ENCODE data around the gene ADGRF4. TPM values are rescaled to one million over a fixed set of nuclear protein-coding genes. Genes with fewer than 3 reads are reported as not detected.
"Not testable (repeated sequence)": the region's sequence is repeated elsewhere in the genome, so short reads cannot be mapped to it uniquely, and the experiment has no call there.

ADGRF4 gene
- total and polyA plus RNA-seq, 2 experiments from 2014 or later: 4.2 to 7.5 TPM

- no peaks in the 10 kb centered on the region for H3K9me2 ChIP-seq (replicated peaks; ENCODE audit: insufficient read depth)
- H3K4me2 ChIP-seq: no peak overlapping the region
- H2AFZ ChIP-seq: no peak overlapping the region
- H3K36me3 ChIP-seq (replicated peaks; ENCODE audit: insufficient read depth, low read depth): no peaks in the 10 kb centered on the region
- no peak overlapping the region for H3K4me3 ChIP-seq
- DNase-seq (ENCODE audit: low spot score): no peak
- H4K20me1 ChIP-seq (ENCODE audit: insufficient read depth, poor library complexity, severe bottlenecking): no peaks in the 10 kb centered on the region
- TF ChIP-seq EZH2 (IDR thresholded peaks at IDR 0.05; ENCODE audit: borderline replicate concordance): no peak
- no peak for TF ChIP-seq EZH2phosphoT487 (IDR thresholded peaks at IDR 0.05; ENCODE audit: low read depth, severe bottlenecking, unreplicated experiment)
- TF ChIP-seq, protein P1, sequence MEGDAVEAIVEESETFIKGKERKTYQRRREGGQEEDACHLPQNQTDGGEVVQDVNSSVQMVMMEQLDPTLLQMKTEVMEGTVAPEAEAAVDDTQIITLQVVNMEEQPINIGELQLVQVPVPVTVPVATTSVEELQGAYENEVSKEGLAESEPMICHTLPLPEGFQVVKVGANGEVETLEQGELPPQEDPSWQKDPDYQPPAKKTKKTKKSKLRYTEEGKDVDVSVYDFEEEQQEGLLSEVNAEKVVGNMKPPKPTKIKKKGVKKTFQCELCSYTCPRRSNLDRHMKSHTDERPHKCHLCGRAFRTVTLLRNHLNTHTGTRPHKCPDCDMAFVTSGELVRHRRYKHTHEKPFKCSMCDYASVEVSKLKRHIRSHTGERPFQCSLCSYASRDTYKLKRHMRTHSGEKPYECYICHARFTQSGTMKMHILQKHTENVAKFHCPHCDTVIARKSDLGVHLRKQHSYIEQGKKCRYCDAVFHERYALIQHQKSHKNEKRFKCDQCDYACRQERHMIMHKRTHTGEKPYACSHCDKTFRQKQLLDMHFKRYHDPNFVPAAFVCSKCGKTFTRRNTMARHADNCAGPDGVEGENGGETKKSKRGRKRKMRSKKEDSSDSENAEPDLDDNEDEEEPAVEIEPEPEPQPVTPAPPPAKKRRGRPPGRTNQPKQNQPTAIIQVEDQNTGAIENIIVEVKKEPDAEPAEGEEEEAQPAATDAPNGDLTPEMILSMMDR (IDR thresholded peaks at IDR 0.05; ENCODE audit: poor library complexity): no peak
- no peaks in the 10 kb centered on the region for H3K4me1 ChIP-seq (ENCODE audit: insufficient read depth)
- H3K79me2 ChIP-seq: no peaks in the 10 kb centered on the region
- no peaks in the 10 kb centered on the region for H3K9me3 ChIP-seq (ENCODE audit: low read depth)
- no peak overlapping the region for H3K27ac ChIP-seq
- no peaks in the 10 kb centered on the region for H3K27me3 ChIP-seq
- 94% methylated on average over 2 of the region's 2 CpGs for WGBS (ENCODE audit: low lambda C conversion rate, missing lambda C conversion rate)
Measured at GRCh38 chr6:47737406-47737805, 39.0 kb downstream of the ADGRF4 start.

DNA sequence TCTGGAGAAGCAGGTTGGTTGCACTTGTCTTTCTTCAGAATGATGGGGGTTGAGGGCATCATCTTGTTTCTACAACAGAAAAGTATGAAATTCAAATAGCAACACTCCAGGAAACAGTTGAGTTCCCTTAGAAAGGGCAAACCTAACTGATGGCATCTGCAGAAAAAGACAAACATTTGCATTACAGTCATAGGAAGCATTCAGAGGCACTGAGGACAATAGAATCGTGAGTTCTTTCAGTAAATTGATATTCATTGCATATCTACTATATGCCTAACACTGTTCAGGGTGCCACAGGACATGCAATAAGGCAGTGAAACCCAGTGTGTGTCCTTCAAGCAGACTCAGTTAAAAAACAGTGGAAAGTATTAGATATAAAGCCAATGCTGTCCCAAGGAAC is 42.3 kb downstream of the ADGRF4 start:
- H3K9me2 ChIP-seq (replicated peaks; ENCODE audit: insufficient read depth): no peaks in the 10 kb centered on the region
- TF ChIP-seq, protein P1 (IDR thresholded peaks at IDR 0.05; ENCODE audit: poor library complexity): no peak
- TF ChIP-seq EZH2 (IDR thresholded peaks at IDR 0.05; ENCODE audit: borderline replicate concordance) (no peak), EZH2phosphoT487 (IDR thresholded peaks at IDR 0.05; ENCODE audit: low read depth, severe bottlenecking, unreplicated experiment) (no peak)
- no peaks in the 10 kb centered on the region for H3K9me3 ChIP-seq (ENCODE audit: low read depth)
- no peak overlapping the region for H3K4me2 ChIP-seq
- H3K4me3 ChIP-seq: no peak overlapping the region
- H3K79me2 ChIP-seq: no peaks in the 10 kb centered on the region
- H3K27me3 ChIP-seq: no peaks in the 10 kb centered on the region
- no peaks in the 10 kb centered on the region for H3K4me1 ChIP-seq (ENCODE audit: insufficient read depth)
- H3K36me3 ChIP-seq (replicated peaks; ENCODE audit: insufficient read depth, low read depth): no peaks in the 10 kb centered on the region
- no peak overlapping the region for H2AFZ ChIP-seq
- H4K20me1 ChIP-seq (ENCODE audit: insufficient read depth, poor library complexity, severe bottlenecking): no peaks in the 10 kb centered on the region
- H3K27ac ChIP-seq: no peak overlapping the region
- DNase-seq (ENCODE audit: low spot score): no peak
- 78% methylated on average over 1 of the region's 1 CpG for WGBS (ENCODE audit: low lambda C conversion rate, missing lambda C conversion rate)

- H3K79me2 ChIP-seq: no peaks in the 10 kb centered on the region
- no peaks in the 10 kb centered on the region for H3K27me3 ChIP-seq
- H3K9me2 ChIP-seq (replicated peaks; ENCODE audit: insufficient read depth): no peaks in the 10 kb centered on the region
- H3K36me3 ChIP-seq (replicated peaks; ENCODE audit: insufficient read depth, low read depth): no peaks in the 10 kb centered on the region
- no peaks in the 10 kb centered on the region for H3K9me3 ChIP-seq (ENCODE audit: low read depth)
- no peak overlapping the region for H2AFZ ChIP-seq
- no peak overlapping the region for H3K4me2 ChIP-seq
- TF ChIP-seq EZH2phosphoT487 (IDR thresholded peaks at IDR 0.05; ENCODE audit: low read depth, severe bottlenecking, unreplicated experiment): no peak
- H3K4me3 ChIP-seq: no peak overlapping the region
- 76% methylated on average over 2 of the region's 2 CpGs for WGBS (ENCODE audit: low lambda C conversion rate, missing lambda C conversion rate)
- H3K27ac ChIP-seq: no peak overlapping the region
- peak; percentile 19 for DNase-seq (ENCODE audit: low spot score)
- H4K20me1 ChIP-seq (ENCODE audit: insufficient read depth, poor library complexity, severe bottlenecking): no peaks in the 10 kb centered on the region
- no peaks in the 10 kb centered on the region for H3K4me1 ChIP-seq (ENCODE audit: insufficient read depth)
Measured at GRCh38 chr6:47741807-47742206, 43.4 kb downstream of the ADGRF4 start.

GRCh38 chr6:47743744-47744143 is 45.4 kb downstream of the ADGRF4 start:
- no peak overlapping the region for H3K4me2 ChIP-seq
- H3K4me3 ChIP-seq: no peak overlapping the region
- H3K79me2 ChIP-seq: no peaks in the 10 kb centered on the region
- no peaks in the 10 kb centered on the region for H4K20me1 ChIP-seq (ENCODE audit: insufficient read depth, poor library complexity, severe bottlenecking)
- TF ChIP-seq EZH2 (IDR thresholded peaks at IDR 0.05; ENCODE audit: borderline replicate concordance) (no peak), EZH2phosphoT487 (IDR thresholded peaks at IDR 0.05; ENCODE audit: low read depth, severe bottlenecking, unreplicated experiment) (no peak)
- TF ChIP-seq, protein P1 (IDR thresholded peaks at IDR 0.05; ENCODE audit: poor library complexity): no peak
- H3K4me1 ChIP-seq (ENCODE audit: insufficient read depth): no peaks in the 10 kb centered on the region
- H2AFZ ChIP-seq: no peak overlapping the region
- no peaks in the 10 kb centered on the region for H3K36me3 ChIP-seq (replicated peaks; ENCODE audit: insufficient read depth, low read depth)
- H3K27me3 ChIP-seq: no peaks in the 10 kb centered on the region
- no peaks in the 10 kb centered on the region for H3K9me3 ChIP-seq (ENCODE audit: low read depth)
- H3K27ac ChIP-seq: no peak overlapping the region
- no peak for DNase-seq (ENCODE audit: low spot score)
- H3K9me2 ChIP-seq (replicated peaks; ENCODE audit: insufficient read depth): no peaks in the 10 kb centered on the region

GRCh38 chr6:47745269-47745668 is 46.9 kb downstream of the ADGRF4 start:
- DNase-seq (ENCODE audit: low spot score); H3K4me1 ChIP-seq (ENCODE audit: insufficient read depth); H3K9me3 ChIP-seq (ENCODE audit: low read depth); H3K4me3 ChIP-seq; H3K27ac ChIP-seq; H3K9me2 ChIP-seq (replicated peaks; ENCODE audit: insufficient read depth); H4K20me1 ChIP-seq (ENCODE audit: insufficient read depth, poor library complexity, severe bottlenecking); H2AFZ ChIP-seq; H3K27me3 ChIP-seq; H3K4me2 ChIP-seq; H3K79me2 ChIP-seq; H3K36me3 ChIP-seq (replicated peaks; ENCODE audit: insufficient read depth, low read depth): not testable (repeated sequence)
- WGBS (ENCODE audit: low lambda C conversion rate, missing lambda C conversion rate): 95% methylated on average over 3 of the region's 3 CpGs
